CD4-positive, alpha-beta T cell treated with Interleukin-6 at 100 ng/mL for 8 hours (primary cell): ENCODE data around the gene CEACAM5.
A peak's percentile ranks its signal among the peaks of the same experiment; 100 is the strongest.
"Not testable (repeated sequence)": the region's sequence is repeated elsewhere in the genome, so short reads cannot be mapped to it uniquely, and the experiment has no call there.

Source experiments
- DNase-seq: peaks from one replicate; pipeline ENCODE4 v3.0.0-alpha.2; 2020; ENCODE audit warnings: mixed read lengths, low spot score

The CEACAM5 gene

DNA sequence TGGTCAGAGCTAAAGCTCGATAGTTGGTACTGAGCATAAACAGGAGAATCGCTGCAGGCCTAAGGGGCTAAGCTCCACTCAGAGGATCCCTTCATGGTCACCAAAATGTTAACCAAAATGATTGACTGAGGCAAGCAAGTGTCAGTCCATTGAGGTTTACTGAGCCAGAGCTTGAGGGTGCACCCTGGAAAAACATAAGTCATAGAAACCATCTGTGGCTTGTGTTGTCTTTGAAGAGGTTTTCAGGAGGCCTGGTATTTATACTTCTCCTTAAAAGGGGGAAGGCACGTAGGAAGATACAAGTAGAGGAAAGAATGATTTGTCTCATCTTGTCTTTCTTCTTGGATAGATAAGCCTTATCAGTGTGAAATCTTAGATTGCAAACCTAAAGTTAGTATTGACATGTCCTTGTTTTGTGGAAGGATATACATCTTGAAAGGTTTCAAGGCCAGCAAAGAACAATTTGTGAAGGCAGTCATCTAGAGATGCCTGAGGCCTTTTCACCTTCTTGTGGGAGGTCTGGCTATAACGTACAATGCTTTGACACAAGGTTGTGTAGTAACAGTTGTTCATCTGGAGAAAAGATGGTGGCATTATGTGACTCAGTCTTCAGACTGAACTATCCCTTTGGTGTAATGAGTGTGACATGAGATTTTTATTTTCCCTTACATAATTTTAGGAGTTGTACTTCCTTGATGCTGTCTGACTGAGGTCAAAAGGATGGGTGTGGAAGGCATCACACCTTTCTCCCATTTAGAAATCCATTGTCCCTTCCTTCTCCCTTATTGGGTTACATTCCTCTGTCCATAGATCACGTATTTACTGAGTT is 32.2 kb downstream of the CEACAM5 start:
- DNase-seq = no peak

DNA sequence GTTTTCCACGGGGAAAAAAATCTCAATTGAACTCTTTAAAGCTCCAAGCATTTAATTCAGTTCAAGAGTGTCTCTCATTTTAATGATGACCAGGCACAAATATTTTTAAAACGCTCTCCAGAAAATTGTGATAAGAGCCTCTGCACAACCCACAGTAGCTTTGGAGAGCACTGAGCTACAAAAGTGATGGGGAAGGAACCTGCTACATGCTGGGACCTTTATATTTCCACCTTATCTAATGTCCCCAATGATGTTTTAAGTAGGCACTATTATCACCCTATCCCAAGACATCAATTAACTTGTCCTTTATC is 32.8 kb downstream of the CEACAM5 start:
- no peak for DNase-seq

DNA sequence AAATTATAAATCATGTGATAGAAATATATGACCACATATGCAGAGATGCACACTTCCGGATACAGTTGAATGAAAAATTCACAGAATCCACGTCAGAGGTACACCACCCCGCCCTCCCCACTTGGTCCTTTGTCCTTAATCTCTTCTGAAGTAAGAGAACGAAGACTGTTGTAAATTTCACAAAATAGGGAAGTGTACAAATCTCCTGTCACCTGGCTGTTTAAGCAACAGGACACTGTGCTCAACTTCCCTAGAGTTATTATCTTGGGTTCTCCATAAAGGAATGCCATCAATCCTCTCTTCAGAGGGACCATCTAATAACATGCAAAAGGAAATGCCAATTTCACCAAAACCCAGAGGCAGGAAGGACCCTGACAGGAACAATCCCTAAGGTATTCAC is 36.4 kb downstream of the CEACAM5 start:
- no peak for DNase-seq

DNA sequence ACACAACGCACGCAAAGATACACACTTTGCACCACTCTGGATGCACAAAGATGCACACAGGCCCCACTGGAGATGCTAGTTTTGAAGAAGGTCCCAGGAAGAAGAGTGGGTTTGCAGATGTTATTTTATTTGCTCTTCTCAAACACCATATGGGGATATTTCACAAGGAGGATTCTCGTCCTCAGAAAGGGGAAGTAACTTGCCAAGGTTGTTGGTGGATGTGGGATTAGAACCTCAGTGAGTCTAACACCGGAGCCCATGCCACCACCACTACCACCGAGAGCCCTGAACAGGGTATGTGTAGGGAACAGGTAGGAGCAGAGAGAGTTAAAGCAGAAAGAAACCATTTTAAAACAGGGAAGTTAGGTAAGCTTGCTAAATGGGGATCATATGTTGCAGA is 37.3 kb downstream of the CEACAM5 start:
- DNase-seq = no peak

DNA sequence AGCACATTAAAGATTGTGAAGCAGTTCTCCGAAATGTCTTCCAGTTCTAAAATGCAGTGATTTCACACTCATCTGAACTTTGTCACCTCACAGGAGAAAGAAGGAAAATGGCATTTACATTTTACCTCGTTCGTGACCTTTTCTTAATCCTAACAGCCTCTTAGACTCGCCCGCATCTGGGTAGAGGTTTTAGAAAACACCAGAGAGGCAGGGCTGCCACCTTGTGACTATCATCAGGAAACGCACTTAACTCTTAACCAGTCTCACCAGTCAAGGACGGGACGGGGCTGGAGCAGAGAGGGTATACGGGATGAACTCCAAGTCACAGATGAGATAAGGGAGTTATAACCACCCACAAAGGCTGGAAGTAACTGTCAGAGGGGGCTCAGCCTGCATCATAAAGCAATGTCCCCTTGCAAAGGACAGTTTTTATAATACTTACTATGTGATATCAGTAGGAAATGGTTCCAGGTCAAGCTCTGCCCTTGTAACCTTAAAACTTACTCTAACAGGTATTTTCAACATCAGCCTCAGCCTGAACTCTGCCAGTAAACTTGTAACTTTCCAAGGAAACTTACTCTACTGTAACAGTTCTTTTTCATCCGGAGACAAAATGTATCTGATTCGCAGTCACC is 38.3 kb downstream of the CEACAM5 start:
- DNase-seq = peak; percentile 35

DNA sequence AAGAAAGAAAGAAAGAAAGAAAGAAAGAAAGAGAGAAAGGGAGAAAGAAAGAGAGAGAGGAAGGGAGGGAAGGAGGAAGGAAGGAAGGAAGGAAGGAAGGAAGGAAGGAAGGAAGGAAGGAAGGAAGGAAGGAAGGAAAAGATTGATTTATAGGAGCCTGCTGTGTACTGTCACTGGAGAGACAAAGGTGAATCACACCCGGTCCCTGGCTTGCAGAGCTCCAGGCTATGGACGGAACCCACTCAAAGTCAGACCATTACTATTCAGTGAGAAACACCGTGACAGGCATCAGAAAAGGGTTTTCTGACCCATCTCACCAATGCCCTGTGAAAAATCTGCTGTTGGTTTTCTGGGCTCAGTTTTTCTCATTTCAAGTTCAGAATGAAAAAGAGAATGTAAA is 39.6 kb downstream of the CEACAM5 start:
- DNase-seq = no peak

DNA sequence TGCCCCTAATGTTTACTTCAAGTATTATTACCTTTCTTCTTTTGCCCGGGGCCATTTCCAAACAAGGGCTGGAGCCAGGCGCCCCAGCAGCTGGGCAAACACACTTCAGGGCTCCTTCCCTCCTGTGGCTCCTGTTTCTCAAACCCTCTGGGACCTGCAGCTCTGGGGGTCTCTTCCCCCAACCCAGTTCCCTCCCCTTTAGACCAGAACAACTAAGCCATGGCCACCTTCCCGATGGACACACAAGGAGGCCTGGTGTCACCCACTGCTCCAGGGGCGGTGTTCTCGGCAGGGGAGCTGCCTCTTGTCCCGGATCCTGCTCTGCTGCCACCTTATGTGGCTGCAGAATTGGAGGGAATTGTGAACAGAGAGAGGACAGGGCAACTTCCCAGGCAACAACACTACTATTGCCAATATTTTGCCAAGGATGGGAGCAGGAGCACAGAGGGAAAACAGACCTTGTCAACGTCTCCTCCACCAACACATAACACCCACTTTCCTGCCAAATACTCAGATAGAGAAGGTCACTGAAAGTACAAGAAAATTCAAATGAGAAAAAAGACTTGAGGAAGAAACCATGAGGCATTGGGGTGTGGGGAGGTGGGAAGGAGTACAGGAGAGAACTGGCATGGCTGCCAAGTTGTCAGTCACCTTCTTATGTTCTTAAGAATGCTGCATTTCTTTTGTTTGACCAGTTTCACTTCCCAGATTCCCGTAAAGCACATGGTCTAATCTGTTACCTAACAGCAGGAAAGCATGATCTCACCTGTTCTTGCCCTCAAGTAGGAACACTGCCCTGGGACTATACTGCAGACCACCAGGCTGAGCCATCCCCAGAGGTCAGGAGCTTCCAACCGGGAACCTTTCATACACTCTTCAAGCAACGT is 42.1 kb downstream of the CEACAM5 start:
- DNase-seq = not testable (repeated sequence)

DNA sequence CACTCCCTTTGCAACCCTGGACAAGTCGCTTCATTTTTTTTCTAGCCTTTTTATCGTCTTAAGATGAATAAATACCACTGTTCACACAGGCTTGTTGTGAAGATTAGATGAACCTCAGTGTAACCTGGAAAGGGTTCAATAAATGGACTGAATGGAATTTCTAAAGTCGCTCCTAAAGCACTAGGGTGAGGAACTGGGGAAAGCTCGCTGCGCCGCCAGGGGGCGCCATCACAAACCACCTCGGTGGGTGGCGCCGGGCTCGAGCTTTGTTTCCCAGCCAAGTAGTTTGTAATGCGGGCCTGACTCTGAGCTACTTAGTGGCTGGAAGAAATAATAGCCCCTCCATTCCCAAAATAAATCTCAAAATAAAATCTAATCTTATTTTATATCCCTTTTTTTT is 44.7 kb downstream of the CEACAM5 start:
- DNase-seq = peak; percentile 66

DNA sequence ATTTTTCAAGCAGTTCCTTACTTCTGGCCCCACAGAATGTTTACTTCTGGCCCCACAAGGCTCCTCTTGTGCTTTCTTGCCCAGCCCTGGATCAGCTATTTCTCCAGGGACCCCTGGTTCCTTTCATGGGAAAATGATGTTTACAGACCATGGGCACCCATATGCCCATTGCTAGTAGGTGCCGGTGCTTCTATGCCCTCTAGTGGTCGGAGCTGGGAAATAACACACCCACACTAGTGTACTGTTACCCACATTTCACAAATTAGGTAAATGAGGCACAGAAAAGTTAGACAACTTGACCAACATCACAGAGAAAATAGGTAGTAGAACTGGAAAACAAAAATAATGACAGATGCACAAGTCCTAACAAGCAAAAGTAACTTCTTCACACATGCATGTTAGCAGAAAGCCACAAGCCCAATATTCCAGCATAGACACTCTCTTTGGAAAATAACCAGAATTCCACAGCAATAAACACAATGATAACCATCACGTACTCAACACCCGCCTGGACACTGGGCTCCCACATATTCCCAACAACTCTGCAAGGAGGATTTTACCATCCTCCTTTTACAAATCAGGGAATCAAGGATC is 45.6 kb downstream of the CEACAM5 start:
- DNase-seq = peak; percentile 65

DNA sequence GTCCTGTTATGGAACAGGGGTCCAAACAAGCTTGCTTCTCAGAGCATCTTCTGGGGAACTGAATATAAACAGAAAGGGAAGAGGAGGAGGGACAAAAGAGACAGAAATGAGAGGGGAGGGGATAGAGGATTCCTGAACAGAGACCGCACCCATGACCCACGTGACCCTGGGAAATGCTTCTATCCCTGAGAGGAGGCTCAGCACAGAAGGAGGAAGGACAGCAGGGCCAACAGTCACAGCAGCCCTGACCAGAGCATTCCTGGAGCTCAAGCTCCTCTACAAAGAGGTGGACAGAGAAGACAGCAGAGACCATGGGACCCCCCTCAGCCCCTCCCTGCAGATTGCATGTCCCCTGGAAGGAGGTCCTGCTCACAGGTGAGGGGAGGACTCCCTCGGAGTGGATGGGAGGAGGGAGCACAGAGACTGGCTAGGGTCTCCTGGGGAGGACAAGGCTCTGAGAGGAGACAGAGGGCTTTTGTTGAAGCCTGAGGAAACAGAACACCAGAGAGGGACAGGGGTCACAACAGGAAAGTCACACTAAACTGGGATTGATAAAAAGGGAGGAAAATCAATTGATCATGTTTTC is 47.0 kb downstream of the CEACAM5 start, which contains the start of gene CEACAM6:
CEACAM6 (plus strand) TSS at position 203 of the 586 bp plus-strand sequence; CDS start at position 312, 109 bp downstream.
- DNase-seq = no peak

DNA sequence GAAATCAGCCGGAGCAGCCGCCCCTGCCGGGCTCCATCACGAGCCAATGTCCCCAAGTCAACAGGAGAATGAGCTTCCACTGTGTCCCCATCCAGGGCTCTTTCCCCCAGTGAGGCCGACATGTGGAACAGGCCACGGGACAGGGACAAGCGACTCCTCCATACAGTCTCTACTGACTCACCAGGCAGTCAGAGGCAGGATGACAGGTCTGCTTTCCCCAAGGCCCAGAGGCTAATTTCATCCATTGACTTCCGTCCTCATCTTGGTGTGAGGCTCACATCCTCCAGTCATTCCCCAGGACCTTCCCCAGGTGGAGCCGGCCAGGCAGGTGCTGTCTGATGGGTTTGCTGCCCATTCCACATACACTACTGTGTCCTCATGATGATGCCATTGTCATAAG is 50.4 kb downstream of the CEACAM5 start:
- no peak for DNase-seq

DNA sequence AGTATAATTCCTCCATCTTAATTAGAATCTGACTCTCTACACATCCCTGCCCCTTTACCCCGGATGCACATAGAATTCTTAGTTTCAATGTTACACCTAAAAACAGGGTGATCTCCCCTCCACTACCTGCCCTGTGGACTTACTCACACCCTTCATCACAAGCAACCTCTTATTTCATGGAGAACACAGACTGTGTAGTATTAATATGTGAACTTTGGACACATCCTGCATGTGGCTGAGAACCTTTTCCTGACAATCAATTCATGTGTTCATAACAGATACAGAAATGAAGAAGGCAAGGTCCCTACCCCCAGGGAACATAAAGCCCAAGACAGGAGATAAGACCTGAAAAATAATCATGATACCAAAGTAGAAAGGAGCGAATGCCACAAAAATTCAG is 58.7 kb downstream of the CEACAM5 start:
- no peak for DNase-seq

DNA sequence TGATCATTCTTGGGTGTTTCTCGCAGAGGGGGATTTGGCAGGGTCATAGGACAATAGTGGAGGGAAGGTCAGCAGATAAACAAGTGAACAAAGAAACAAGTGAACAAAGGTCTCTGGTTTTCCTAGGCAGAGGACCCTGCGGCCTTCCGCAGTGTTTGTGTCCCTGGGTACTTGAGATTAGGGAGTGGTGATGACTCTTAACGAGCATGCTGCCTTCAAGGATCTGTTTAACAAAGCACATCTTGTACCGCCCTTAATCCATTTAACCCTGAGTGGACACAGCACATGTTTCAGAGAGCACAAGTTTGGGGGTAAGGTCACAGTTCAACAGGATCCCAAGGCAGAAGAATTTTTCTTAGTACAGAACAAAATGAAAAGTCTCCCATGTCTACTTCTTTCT is 59.7 kb downstream of the CEACAM5 start:
- not testable (repeated sequence) for DNase-seq

DNA sequence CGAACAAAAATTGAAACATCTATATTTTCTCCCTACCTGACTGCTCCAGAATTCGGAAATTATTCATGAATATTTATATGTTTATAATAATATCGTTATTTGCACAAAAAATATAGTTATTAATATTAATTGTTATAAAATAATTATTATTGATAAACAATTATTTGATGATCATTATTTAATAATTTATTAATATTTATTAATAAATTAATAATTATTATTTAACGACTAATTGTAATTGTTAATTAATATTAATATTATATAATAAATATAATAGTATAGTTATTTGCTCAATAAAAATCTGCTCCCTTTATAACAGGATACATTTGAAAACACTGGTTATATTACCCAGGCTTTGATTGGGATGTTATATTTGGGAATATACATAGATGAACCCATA is 61.2 kb downstream of the CEACAM5 start:
- DNase-seq = no peak

DNA sequence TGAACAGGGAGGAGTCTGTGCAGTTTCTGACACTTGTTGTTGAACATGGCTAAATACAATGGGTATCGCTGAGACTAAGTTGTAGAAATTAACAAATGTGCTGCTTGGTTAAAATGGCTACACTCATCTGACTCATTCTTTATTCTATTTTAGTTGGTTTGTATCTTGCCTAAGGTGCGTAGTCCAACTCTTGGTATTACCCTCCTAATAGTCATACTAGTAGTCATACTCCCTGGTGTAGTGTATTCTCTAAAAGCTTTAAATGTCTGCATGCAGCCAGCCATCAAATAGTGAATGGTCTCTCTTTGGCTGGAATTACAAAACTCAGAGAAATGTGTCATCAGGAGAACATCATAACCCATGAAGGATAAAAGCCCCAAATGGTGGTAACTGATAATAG is 63.0 kb downstream of the CEACAM5 start:
- DNase-seq = no peak

DNA sequence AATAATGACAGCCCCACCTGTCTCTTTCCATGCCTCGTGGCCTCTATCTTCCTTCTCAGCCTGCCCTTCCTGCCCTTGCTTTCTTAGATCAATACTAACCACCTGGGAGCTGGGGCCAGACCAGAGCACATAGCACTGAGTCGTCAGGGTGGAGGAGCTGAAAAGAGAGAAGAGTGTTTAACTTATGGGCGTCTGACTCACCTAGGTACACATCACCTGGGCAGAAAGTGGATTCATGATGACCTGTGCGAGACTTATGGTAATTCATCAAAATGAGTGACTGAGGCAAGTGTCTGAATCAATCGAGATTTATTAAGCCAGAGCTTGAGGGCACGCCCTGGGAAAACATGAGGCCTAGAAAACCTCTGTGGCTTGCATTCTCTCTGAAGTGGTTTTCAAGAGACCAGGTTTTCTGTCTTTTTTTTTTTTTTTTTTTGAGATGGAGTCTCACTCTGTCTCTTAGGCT is 66.1 kb downstream of the CEACAM5 start:
- DNase-seq = peak; percentile 52

DNA sequence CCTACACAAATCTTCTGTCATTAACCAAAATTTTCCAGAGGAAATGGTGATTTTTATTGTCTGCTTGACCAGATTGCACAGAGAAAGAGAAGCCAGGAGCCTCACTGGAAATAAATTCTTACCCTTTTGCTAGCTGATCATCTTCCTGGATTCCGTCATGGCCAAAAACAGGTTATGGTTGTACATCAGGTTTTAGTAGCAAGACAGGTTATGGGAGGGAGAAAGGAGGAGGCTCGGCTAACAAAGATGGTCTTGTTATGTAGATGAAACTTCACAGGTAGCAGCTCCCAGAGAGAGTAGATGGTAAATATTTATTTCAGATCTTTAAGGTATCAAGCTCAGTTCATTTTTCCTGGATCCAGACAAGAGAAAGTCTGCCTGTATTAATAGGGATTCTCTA is 68.3 kb downstream of the CEACAM5 start:
- no peak for DNase-seq
